Lower lobe of right lung (tissue), 2 donors: ENCODE data around the gene PPP1R3D. TPM values are rescaled to one million over a fixed set of nuclear protein-coding genes. Genes with fewer than 3 reads are reported as not detected.
"Not testable (repeated sequence)": the region's sequence is repeated elsewhere in the genome, so short reads cannot be mapped to it uniquely, and the experiment has no call there.

ENCODE experiments used
- ATAC-seq, 2 donors: fragments of 200-7000 bp; cut with Tn5 transposase; one replicate each; pipeline ENCODE4 v1.9.1; 2020 to 2022; ENCODE audit warnings: mild to moderate bottlenecking in 2 of 2, moderate library complexity in 2 of 2
- DNase-seq: peaks from one replicate; pipeline ENCODE4 v3.0.0-alpha.2; 2020
- H3K27ac ChIP-seq: fragments of 200-600 bp; one replicate; pipeline ENCODE4 v1.8.0; 2022
- H3K27me3 ChIP-seq: fragments of 200-600 bp; one replicate; pipeline ENCODE4 v1.8.0; 2022; ENCODE audit warnings: low read depth
- H3K36me3 ChIP-seq: fragments of 200-600 bp; one replicate; pipeline ENCODE4 v1.8.0; 2022; ENCODE audit warnings: mild to moderate bottlenecking
- H3K4me1 ChIP-seq: fragments of 200-600 bp; one replicate; pipeline ENCODE4 v1.8.0; 2022
- H3K4me3 ChIP-seq: fragments of 200-600 bp; one replicate; pipeline ENCODE4 v1.8.0; 2022; ENCODE audit warnings: mild to moderate bottlenecking
- H3K9me3 ChIP-seq: fragments of 200-600 bp; one replicate; pipeline ENCODE4 v1.8.0; 2022
- CTCF ChIP-seq: fragments of 200-600 bp; IDR thresholded peaks from one replicate; pipeline ENCODE4 v1.8.0; 2022; ENCODE audit warnings: antibody characterized with exemption, mild to moderate bottlenecking
- intact Hi-C: fragments of 100-400 bp; cut with DNase I; formaldehyde crosslinking; loops from one replicate; pipeline ENCODE4 v1.11.0; 2022
- total RNA-seq: library from RNA; stranded (reverse); fragmentation: NEBNext Ultra II Directional; extraction: Animal tissue kit (Norgen Biotek cat#: 25700); gene quantifications from one replicate; pipeline ENCODE4 v1.2.1, GENCODE V29; 2021
- donor health status: DM: no; HTN: yes; CAD: no; lungs with severe emphysema.

The PPP1R3D gene
- total RNA-seq, 1 donor from 2014 or later, result 12.1 TPM

DNA sequence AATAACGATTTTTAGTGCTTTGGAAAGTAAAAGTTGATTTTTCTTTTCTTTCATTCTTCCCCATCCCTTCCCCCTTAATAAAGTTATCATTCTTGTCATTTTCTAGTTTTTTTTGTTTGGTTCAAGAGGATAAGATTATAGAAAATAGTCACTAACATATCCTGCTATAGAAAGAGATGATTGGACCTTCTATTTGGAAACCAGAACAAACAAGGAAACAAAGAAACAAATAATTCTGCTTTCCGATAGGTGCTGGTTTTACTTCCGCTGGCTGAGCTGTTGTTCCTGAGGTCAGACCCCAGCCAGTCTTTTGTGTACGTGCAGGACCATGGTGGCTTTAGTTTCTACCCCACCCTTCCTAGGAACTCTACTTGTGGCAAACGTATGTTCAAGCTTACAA, 18.0 kb upstream of the PPP1R3D start, which contains the start of gene CDH26:
CDH26 (plus strand) TSS at position 301 of the 400 bp plus-strand sequence. CDS start 304 bp downstream, outside the sequence.
- intact Hi-C loops, result no loop called here
- H3K9me3 ChIP-seq, result no peaks in the 10 kb centered on the region
- H3K36me3 ChIP-seq, result no peaks in the 10 kb centered on the region
- H3K27ac ChIP-seq, result no peak within 1 kb of the TSS
- no peak for TF ChIP-seq CTCF
- DNase-seq (no peak), ATAC-seq (no peak)
- no peak within 1 kb of the TSS for H3K4me3 ChIP-seq
- no peaks in the 10 kb centered on the region for H3K27me3 ChIP-seq
- no peaks in the 10 kb centered on the region for H3K4me1 ChIP-seq

GRCh38 chr20:59957568-59957967, 17.5 kb upstream of the PPP1R3D start:
- intact Hi-C loops, ATAC-seq, H3K4me3 ChIP-seq, H3K9me3 ChIP-seq, H3K27me3 ChIP-seq, H3K27ac ChIP-seq, DNase-seq, H3K36me3 ChIP-seq, H3K4me1 ChIP-seq: not testable (repeated sequence)

DNA sequence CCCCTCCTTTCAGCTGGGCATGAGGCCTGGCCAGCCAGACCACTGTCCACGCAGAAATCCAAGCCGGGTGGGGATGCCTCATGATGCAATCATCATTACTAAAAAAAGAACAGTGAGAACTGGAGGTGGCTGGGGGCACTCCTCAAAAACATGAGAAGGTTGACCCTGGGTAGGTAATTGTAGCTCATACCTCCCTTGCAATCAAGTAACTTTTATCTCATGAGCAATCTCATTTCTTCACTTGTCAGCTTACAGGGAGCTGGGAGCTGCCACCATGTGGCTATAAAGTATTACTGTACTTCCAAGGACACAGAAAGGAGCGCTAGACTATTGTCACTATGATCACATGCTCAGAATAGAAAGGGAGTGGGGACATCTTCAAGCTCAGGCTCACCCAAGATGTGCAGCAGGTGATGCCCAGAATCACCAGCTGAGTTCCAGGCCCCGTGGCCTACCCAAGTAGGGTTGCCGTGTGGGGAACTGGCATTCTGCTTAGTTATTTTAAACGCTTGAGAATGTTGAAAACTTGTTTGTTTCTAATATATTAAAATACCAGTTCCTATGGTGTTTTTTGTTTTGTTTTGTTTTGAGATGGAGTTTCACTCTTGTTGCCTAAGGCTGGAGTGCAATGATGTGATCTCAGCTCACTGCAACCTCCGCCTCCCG, 15.2 kb upstream of the PPP1R3D start:
- no peak overlapping the region for H3K4me3 ChIP-seq
- no peaks in the 10 kb centered on the region for H3K9me3 ChIP-seq
- TF ChIP-seq CTCF, result peak; percentile 30
- no peaks in the 10 kb centered on the region for H3K4me1 ChIP-seq
- peaks cover 7% of the 10 kb centered on the region for H3K36me3 ChIP-seq
- peak in 1 of 2 donors; percentile 35 for ATAC-seq
- H3K27me3 ChIP-seq, result no peaks in the 10 kb centered on the region
- no peak overlapping the region for H3K27ac ChIP-seq
- intact Hi-C loops, result no loop called here
- DNase-seq, result no peak

GRCh38 chr20:59954718-59955117, 14.6 kb upstream of the PPP1R3D start:
- DNase-seq, result no peak
- no peaks in the 10 kb centered on the region for H3K27me3 ChIP-seq
- intact Hi-C loops, result no loop called here
- no peak for ATAC-seq
- no peaks in the 10 kb centered on the region for H3K9me3 ChIP-seq
- H3K27ac ChIP-seq, result no peak overlapping the region
- H3K36me3 ChIP-seq, result peaks cover 7% of the 10 kb centered on the region
- TF ChIP-seq CTCF, result no peak
- no peak overlapping the region for H3K4me3 ChIP-seq
- H3K4me1 ChIP-seq, result no peaks in the 10 kb centered on the region

GRCh38 chr20:59949911-59950310, 9.8 kb upstream of the PPP1R3D start:
- Histone ChIP-seq H3K27ac (no peak overlapping the region), H3K4me3 (no peak overlapping the region), H3K4me1 (peaks cover 11% of the 10 kb centered on the region), H3K27me3 (no peaks in the 10 kb centered on the region), H3K9me3 (no peaks in the 10 kb centered on the region), H3K36me3 (peaks cover 12% of the 10 kb centered on the region)
- no peak for ATAC-seq
- DNase-seq, result no peak
- intact Hi-C loops, result no loop called here
- TF ChIP-seq CTCF, result no peak

DNA sequence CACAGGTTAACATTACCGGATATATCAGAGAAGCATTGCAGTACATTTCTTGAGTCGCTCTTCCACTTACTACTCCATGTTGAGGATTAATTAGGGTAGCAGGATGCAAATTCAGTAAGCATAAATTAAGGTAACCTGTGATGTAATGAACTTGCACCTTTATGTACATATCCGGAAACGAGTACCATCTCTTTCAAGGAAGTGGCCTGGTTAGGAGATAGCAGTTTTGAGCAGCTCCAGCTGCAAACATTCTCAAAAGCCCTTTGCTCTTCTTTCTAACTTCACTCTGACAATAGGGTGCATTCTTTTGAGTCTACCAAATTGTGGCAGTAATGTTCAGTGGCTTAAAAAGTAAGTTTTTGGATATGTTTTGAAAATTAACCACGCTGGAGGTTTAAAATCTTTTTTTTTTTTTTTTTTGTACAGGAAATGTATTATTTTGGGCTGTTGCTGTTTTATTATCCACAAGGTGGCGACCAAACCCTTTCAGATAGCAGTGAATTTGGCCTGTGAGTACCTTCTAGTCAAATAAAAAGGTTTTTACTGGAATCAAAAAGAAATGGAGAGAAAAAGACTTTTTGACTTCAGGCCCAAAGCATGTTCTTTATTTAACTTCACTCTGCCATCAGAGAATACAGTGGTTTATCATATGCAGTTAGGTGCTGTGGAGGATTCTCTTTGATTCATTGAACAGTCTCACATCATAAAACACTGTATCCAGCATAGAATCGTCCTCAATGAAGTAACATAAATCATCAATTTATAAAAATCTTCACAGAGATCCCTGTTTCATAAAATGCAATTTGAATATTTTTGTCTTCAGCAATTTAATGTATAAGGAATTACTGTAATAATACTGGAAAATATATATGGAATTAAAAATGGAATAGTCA, 9.0 kb upstream of the PPP1R3D start:
- peaks cover 21% of the 10 kb centered on the region for H3K36me3 ChIP-seq
- intact Hi-C loops, result no loop called here
- no peaks in the 10 kb centered on the region for H3K27me3 ChIP-seq
- peak; percentile 71 for TF ChIP-seq CTCF
- DNase-seq, result no peak
- H3K4me1 ChIP-seq, result peaks cover 11% of the 10 kb centered on the region
- peak; percentile 55 to 71 for ATAC-seq
- no peak overlapping the region for H3K4me3 ChIP-seq
- H3K27ac ChIP-seq, result no peak overlapping the region
- H3K9me3 ChIP-seq, result no peaks in the 10 kb centered on the region
